ENCODE data around the gene PLPPR5.
A peak's percentile ranks its signal among the peaks of the same experiment; 100 is the strongest.

Gene PLPPR5

GRCh38 chr1:98906809-98907208 is 97.9 kb downstream of the PLPPR5 start:
- in situ Hi-C loops (cut with HindIII; ENCODE audit: low pct_ligation_motif_present, low sequenced_read_pairs): no loop called here
- Histone ChIP-seq H3K27me3 (replicated peaks) (no peaks in the 10 kb centered on the region), H3K36me3 (replicated peaks) (no peaks in the 10 kb centered on the region), H3K27ac (no peak overlapping the region), H3K4me3 (ENCODE audit: low read depth, low read length) (no peak overlapping the region)
- no peak for TF ChIP-seq CTCF (IDR thresholded peaks at IDR 0.05; ENCODE audit: low read depth, low read length, missing control alignments)
- no peak for DNase-seq

- no peak for TF ChIP-seq CTCF (IDR thresholded peaks at IDR 0.05; ENCODE audit: low read depth, low read length, missing control alignments)
- DNase-seq: no peak
- Histone ChIP-seq H3K36me3 (replicated peaks) (no peaks in the 10 kb centered on the region), H3K27me3 (replicated peaks) (no peaks in the 10 kb centered on the region), H3K27ac (no peak overlapping the region), H3K4me3 (ENCODE audit: low read depth, low read length) (no peak overlapping the region)
- in situ Hi-C loops (cut with HindIII; ENCODE audit: low pct_ligation_motif_present, low sequenced_read_pairs): no loop called here
Measured at GRCh38 chr1:98906361-98906760, 98.3 kb downstream of the PLPPR5 start.

GRCh38 chr1:98904684-98905083 is 100.0 kb downstream of the PLPPR5 start:
- no peak overlapping the region for H3K27ac ChIP-seq
- DNase-seq: no peak
- TF ChIP-seq CTCF (IDR thresholded peaks at IDR 0.05; ENCODE audit: low read depth, low read length, missing control alignments): no peak
- in situ Hi-C loops (cut with HindIII; ENCODE audit: low pct_ligation_motif_present, low sequenced_read_pairs): no loop called here
- H3K4me3 ChIP-seq (ENCODE audit: low read depth, low read length): no peak overlapping the region
- H3K27me3 ChIP-seq (replicated peaks): no peaks in the 10 kb centered on the region
- H3K36me3 ChIP-seq (replicated peaks): no peaks in the 10 kb centered on the region

GRCh38 chr1:98903726-98904125 is 100.9 kb downstream of the PLPPR5 start:
- no peak for TF ChIP-seq CTCF (IDR thresholded peaks at IDR 0.05; ENCODE audit: low read depth, low read length, missing control alignments)
- in situ Hi-C loops (cut with HindIII; ENCODE audit: low pct_ligation_motif_present, low sequenced_read_pairs): no loop called here
- H3K27ac ChIP-seq: peak overlapping the region; percentile 92

GRCh38 chr1:98903261-98903660 is 101.4 kb downstream of the PLPPR5 start:
- Histone ChIP-seq H3K27me3 (replicated peaks) (no peaks in the 10 kb centered on the region), H3K36me3 (replicated peaks) (no peaks in the 10 kb centered on the region), H3K4me3 (ENCODE audit: low read depth, low read length) (no peak overlapping the region), H3K27ac (peak overlapping the region; percentile 92)
- TF ChIP-seq CTCF (IDR thresholded peaks at IDR 0.05; ENCODE audit: low read depth, low read length, missing control alignments): no peak
- in situ Hi-C loops (cut with HindIII; ENCODE audit: low pct_ligation_motif_present, low sequenced_read_pairs): no loop called here
- peak; percentile 65 for DNase-seq

More at GRCh38 chr1:98903726-98904125, 100.9 kb downstream of the PLPPR5 start:
- H3K4me3 ChIP-seq (ENCODE audit: low read depth, low read length): no peak overlapping the region
- no peaks in the 10 kb centered on the region for H3K27me3 ChIP-seq (replicated peaks)
- peak; percentile 31 for DNase-seq
- H3K36me3 ChIP-seq (replicated peaks): no peaks in the 10 kb centered on the region

GRCh38 chr1:98898940-98899339 is 105.7 kb downstream of the PLPPR5 start:
- no peak for TF ChIP-seq CTCF (IDR thresholded peaks at IDR 0.05; ENCODE audit: low read depth, low read length, missing control alignments)
- no peak overlapping the region for H3K27ac ChIP-seq
- no peak overlapping the region for H3K4me3 ChIP-seq (ENCODE audit: low read depth, low read length)
- H3K36me3 ChIP-seq (replicated peaks): no peaks in the 10 kb centered on the region
- in situ Hi-C loops (cut with HindIII; ENCODE audit: low pct_ligation_motif_present, low sequenced_read_pairs): no loop called here
- no peak for DNase-seq
- no peaks in the 10 kb centered on the region for H3K27me3 ChIP-seq (replicated peaks)
